H1 (cell line): Measurements from ENCODE around the gene ALPL.

Experiments
- ATF2 ChIP-seq: IDR thresholded peaks from 2 replicates; pipeline ENCODE4 v1.6.1; 2012; ENCODE audit warnings: low read length, inconsistent platforms
- CEBPB ChIP-seq: IDR thresholded peaks from 2 replicates; pipeline ENCODE4 v1.6.1; 2012; ENCODE audit warnings: low read depth, low read length
- CTCF ChIP-seq, 3 experiments: IDR thresholded peaks; 1 replicate in 2 of 3; 2 replicates in 1 of 3; pipeline versions ENCODE4 v1.5.1 to v1.6.1; 2011; ENCODE audit warnings: low read length in 3 of 3, mild to moderate bottlenecking in 3 of 3, inconsistent platforms in 2 of 3, low read depth in 1 of 3, moderate library complexity in 1 of 3; ENCODE audit not compliant: insufficient read depth in 1 of 3; ENCODE audit errors: control extremely low read depth in 1 of 3
- FOSL1 ChIP-seq: IDR thresholded peaks from 2 replicates; pipeline ENCODE4 v1.6.1; 2011; ENCODE audit warnings: mild to moderate bottlenecking, low read depth, low read length, moderate library complexity; ENCODE audit not compliant: insufficient read depth
- MAX ChIP-seq: IDR thresholded peaks from 2 replicates; pipeline ENCODE4 v1.6.1; 2012; ENCODE audit warnings: inconsistent platforms
- NRF1 ChIP-seq: IDR thresholded peaks from 2 replicates; pipeline ENCODE4 v1.6.1; 2011; ENCODE audit warnings: mild to moderate bottlenecking, low read depth, low read length, improper control_type of control experiment
- POLR2A ChIP-seq, 2 experiments: IDR thresholded peaks; 1 replicate in 1 of 2; 2 replicates in 1 of 2; pipeline ENCODE4 v1.6.1; 2011; ENCODE audit warnings: low read depth in 2 of 2, low read length in 2 of 2, mild to moderate bottlenecking in 2 of 2; ENCODE audit errors: control extremely low read depth in 1 of 2
- RAD21 ChIP-seq, 2 experiments: IDR thresholded peaks in 1 of 2; conservative IDR thresholded peaks in 1 of 2; 2 replicates each; pipeline ENCODE4 v1.6.1; 2011; ENCODE audit warnings: low read depth in 2 of 2, low read length in 2 of 2, improper control_type of control experiment in 1 of 2, inconsistent platforms in 1 of 2, mild to moderate bottlenecking in 1 of 2, moderate library complexity in 1 of 2
- RNF2 ChIP-seq: fragments of 200-900, 300-1000 bp; sonication (generic); IDR thresholded peaks from 2 replicates; pipeline ENCODE4 v1.7.1; 2016; ENCODE audit warnings: borderline replicate concordance, low read depth, mild to moderate bottlenecking, antibody characterized with exemption, low read length; ENCODE audit not compliant: poor library complexity, severe bottlenecking; ENCODE audit errors: missing control alignments
- SP1 ChIP-seq: IDR thresholded peaks from 2 replicates; pipeline ENCODE4 v1.6.1; 2011; ENCODE audit warnings: low read depth, low read length

GRCh38 chr1:21489146-21489545, 20.1 kb upstream of the ALPL start:
- no peak for TF ChIP-seq FOSL1
- TF ChIP-seq RAD21 (IDR thresholded peaks at IDR 0.05 in 1 of 2, conservative IDR thresholded peaks at IDR 0.05 in 1 of 2; ENCODE audit: low read depth in 2 of 2, low read length in 2 of 2) = no peak
- no peak for TF ChIP-seq POLR2A (IDR thresholded peaks at IDR 0.05; ENCODE audit: control extremely low read depth in 1 of 2, low read depth in 2 of 2, low read length in 2 of 2)
- TF ChIP-seq RNF2 = no peak
- no peak for TF ChIP-seq MAX
- no peak for TF ChIP-seq CTCF (IDR thresholded peaks at IDR 0.05; ENCODE audit: control extremely low read depth in 1 of 3, insufficient read depth in 1 of 3, low read depth in 1 of 3, low read length in 3 of 3)
- no peak for TF ChIP-seq ATF2
- no peak for TF ChIP-seq CEBPB
- no peak for TF ChIP-seq SP1
- TF ChIP-seq NRF1 = no peak
